Dedifferentiated amniotic fluid mesenchymal stem cell (primary cell): ENCODE data around the gene SMIM3.
"Not testable (repeated sequence)": the region's sequence is repeated elsewhere in the genome, so short reads cannot be mapped to it uniquely, and the experiment has no call there.

Source experiments
- DNase-seq: peaks from one replicate; pipeline ENCODE4 v3.0.0-alpha.2; 2016; ENCODE audit errors: extremely low spot score

SMIM3 gene

GRCh38 chr5:150793423-150793888 is 14.9 kb downstream of the SMIM3 start:
- not testable (repeated sequence) for DNase-seq

- no peak for DNase-seq
These were observed 16.4 kb downstream of the SMIM3 start for GRCh38 chr5:150794927-150795326.

- no peak for DNase-seq
These were observed 18.8 kb downstream of the SMIM3 start for GRCh38 chr5:150797384-150797783.

- peak; percentile 48 for DNase-seq
These were observed 22.8 kb downstream of the SMIM3 start for GRCh38 chr5:150801117-150801927.

GRCh38 chr5:150804388-150804787 is 25.8 kb downstream of the SMIM3 start:
- no peak for DNase-seq

GRCh38 chr5:150809363-150809762 is 30.8 kb downstream of the SMIM3 start:
- no peak for DNase-seq

GRCh38 chr5:150815010-150815409 is 36.5 kb downstream of the SMIM3 start:
- no peak for DNase-seq

GRCh38 chr5:150816946-150817345 is 38.4 kb downstream of the SMIM3 start:
- DNase-seq: no peak

- DNase-seq: no peak
These were observed 51.2 kb downstream of the SMIM3 start for GRCh38 chr5:150829744-150830143.

- DNase-seq: not testable (repeated sequence)
These were observed 53.3 kb downstream of the SMIM3 start for GRCh38 chr5:150831821-150832220.

- DNase-seq: no peak
These were observed 57.5 kb downstream of the SMIM3 start for GRCh38 chr5:150836064-150836463.

GRCh38 chr5:150836703-150837102 is 58.1 kb downstream of the SMIM3 start:
- DNase-seq: no peak

- DNase-seq: not testable (repeated sequence)
These were observed 66.8 kb downstream of the SMIM3 start for GRCh38 chr5:150845185-150845859.

GRCh38 chr5:150846308-150846653 is 67.7 kb downstream of the SMIM3 start, which contains the start of gene IRGM:
Gene IRGM, plus strand, starts transcription at chr5:150846521. Its CDS starts 1,603 bp downstream, at chr5:150848124.
- not testable (repeated sequence) for DNase-seq
